Heart left ventricle (tissue), 16 donors: ENCODE data around the gene CCSER1. TPM values are rescaled to one million over a fixed set of nuclear protein-coding genes. Genes with fewer than 3 reads are reported as not detected.

Source experiments
- ATAC-seq, 4 donors: fragments of 200-7000 bp; cut with Tn5 transposase; one replicate each; pipeline ENCODE4 v1.9.1; 2020 to 2022; ENCODE audit warnings: moderate library complexity in 4 of 4, mild to moderate bottlenecking in 3 of 4, moderate number of reproducible peaks in 1 of 4
- DNase-seq, 5 donors: peaks; one replicate each; pipeline ENCODE4 v3.0.0-alpha.2; 2020
- H3K27ac ChIP-seq, 12 donors: fragments of 200-600 bp; sonication (generic) in 4 of 12; one replicate each; pipeline versions ENCODE4 v1.5.0 to v1.8.0; 2016 to 2022; ENCODE audit warnings: mild to moderate bottlenecking in 2 of 12
- H3K27me3 ChIP-seq, 9 donors: fragments of 200-600 bp; sonication (generic) in 2 of 9; one replicate each; pipeline versions ENCODE4 v1.5.1 to v1.8.0; 2016 to 2022; ENCODE audit warnings: mild to moderate bottlenecking in 3 of 9
- H3K36me3 ChIP-seq, 9 donors: fragments of 200-600 bp; sonication (generic) in 2 of 9; one replicate each; pipeline versions ENCODE4 v1.5.0 to v1.8.0; 2018 to 2022; ENCODE audit warnings: mild to moderate bottlenecking in 2 of 9
- H3K4me1 ChIP-seq, 12 donors: fragments of 200-600 bp; sonication (generic) in 4 of 12; one replicate each; pipeline versions ENCODE4 v1.5.0 to v1.8.0; 2016 to 2022; ENCODE audit warnings: mild to moderate bottlenecking in 3 of 12
- H3K4me3 ChIP-seq, 12 donors: fragments of 200-600 bp; sonication (generic) in 4 of 12; one replicate each; pipeline versions ENCODE4 v1.5.0 to v1.8.0; 2017 to 2022; ENCODE audit warnings: mild to moderate bottlenecking in 9 of 12, moderate library complexity in 4 of 12
- H3K9me3 ChIP-seq, 12 donors: fragments of 200-600 bp; sonication (generic) in 4 of 12; one replicate each; pipeline versions ENCODE4 v1.5.0 to v1.8.0; 2016 to 2022; ENCODE audit warnings: mild to moderate bottlenecking in 1 of 12
- POLR2A ChIP-seq, 2 donors: fragments of 450-650 bp; IDR thresholded peaks; one replicate each; pipeline ENCODE4 v1.6.1; 2017; ENCODE audit warnings: antibody characterized with exemption in 2 of 2, mild to moderate bottlenecking in 2 of 2, moderate library complexity in 2 of 2
- WGBS, 4 donors: extraction: QIAGEN DNeasy Blood & Tissue Kit in 2 of 4; methylation state at CpG; one replicate each; pipeline versions ENCODE4 v1.1.5 to v1.1.7; 2013 to 2018; 5-methylcytosine and 5-hydroxymethylcytosine counted together
- intact Hi-C, 10 donors: fragments of 100-400 bp; cut with DNase I; formaldehyde crosslinking; loops; one replicate each; pipeline versions ENCODE4 v1.11.1 to v1.14.2; 2022
- polyA plus RNA-seq, 2 donors: library from polyadenylated mRNA; stranded (reverse); fragments of 200-250 nt; gene quantifications; one replicate each; pipeline ENCODE4 v1.2.3, GENCODE V29; 2013
- total RNA-seq, 9 donors: library from RNA; depleted of rRNA in 2 of 9; stranded (reverse); fragments of >200 nt in 2 of 9; fragmentation: NEBNext Ultra II Directional in 3 of 9; extraction: Animal tissue kit (Norgen Biotek cat#: 25700) in 3 of 9; gene quantifications; one replicate each; pipeline versions ENCODE4 v1.1.0 to v1.2.4, GENCODE V29; 2016 to 2023
- TF ChIP-seq, protein P1 (sequence below), 12 donors: fragments of 200-600 bp; sonication (generic) in 4 of 12; IDR thresholded peaks; one replicate each; pipeline versions ENCODE4 v1.5.0 to v1.8.0; 2018 to 2022; ENCODE audit warnings: antibody characterized with exemption in 12 of 12, mild to moderate bottlenecking in 5 of 12
- donor health status: ischemic (EF 13 %, LVEDD 7.1; RV severe dilation, severe dysfunction).
- donor health status: healthy with polysubstance abuse.
- donor health status: DM: no; HTN: yes; CAD: no.
- donor health status: DM: no; HTN: no; CAD: no.
- donor health status: ischemic (EF 25% LVEDD 6.9; RV normal size, moderate dysfunction).
- donor health status: ischemic (EF 25% LVEDD 5.7; RV mildly dilated, moderate dysfunction).
- donor health status: healthy.
- donor health status: DM: yes; HTN: yes; CAD: no.
- donor health status: ischemic (EF 35%, LVEDD 5.7; RV mildly dilated, moderate dysfunction).
- donor health status: nonischemic (EF 11% LVEDD 7.7; RV severe dilation, severe dysfunction).
- donor health status: DM: yes; HTN: yes; CAD: no.
- donor health status: PGD.
- donor health status: ischemic (EF 29% LVEDD 5.4; RV normal size, mild dysfunction).
- donor health status: nonischemic (EF 23%, LVEDD 6.1; RV moderate dilation, normal function).

Gene CCSER1
- total and polyA plus RNA-seq, 11 donors: 2.5 to 15.8 (median 12.2) TPM

DNA sequence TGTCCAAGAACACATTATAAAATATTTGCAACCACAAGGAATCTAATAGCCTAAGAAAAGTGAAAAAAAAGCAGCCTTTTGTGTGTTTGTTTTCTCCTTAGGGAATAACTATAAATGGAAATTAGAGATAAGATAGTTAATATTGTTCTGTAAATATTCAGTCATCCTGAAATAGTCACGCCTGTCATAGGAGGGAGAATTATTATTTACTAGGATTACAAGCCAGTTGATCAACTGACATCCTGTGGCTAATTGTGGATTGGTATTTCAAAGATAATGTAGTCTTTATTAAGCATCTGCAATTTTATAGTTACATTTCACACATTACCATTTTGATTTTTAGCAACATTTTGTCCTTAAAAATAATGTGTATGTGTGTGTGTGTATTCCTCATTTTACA is 118.6 kb downstream of the CCSER1 start:
- Histone ChIP-seq H3K9me3 (no peaks in the 10 kb centered on the region), H3K27ac (peak overlapping the region in 8 of 12 donors; percentile 9 to 53 (median 40)), H3K27me3 (no peaks in the 10 kb centered on the region), H3K36me3 (no peaks in the 10 kb centered on the region), H3K4me1 (peaks cover 0 to 12% (median 4%) of the 10 kb centered on the region in 12 donors), H3K4me3 (no peak overlapping the region)
- intact Hi-C loops: no loop called here
- TF ChIP-seq, protein P1, sequence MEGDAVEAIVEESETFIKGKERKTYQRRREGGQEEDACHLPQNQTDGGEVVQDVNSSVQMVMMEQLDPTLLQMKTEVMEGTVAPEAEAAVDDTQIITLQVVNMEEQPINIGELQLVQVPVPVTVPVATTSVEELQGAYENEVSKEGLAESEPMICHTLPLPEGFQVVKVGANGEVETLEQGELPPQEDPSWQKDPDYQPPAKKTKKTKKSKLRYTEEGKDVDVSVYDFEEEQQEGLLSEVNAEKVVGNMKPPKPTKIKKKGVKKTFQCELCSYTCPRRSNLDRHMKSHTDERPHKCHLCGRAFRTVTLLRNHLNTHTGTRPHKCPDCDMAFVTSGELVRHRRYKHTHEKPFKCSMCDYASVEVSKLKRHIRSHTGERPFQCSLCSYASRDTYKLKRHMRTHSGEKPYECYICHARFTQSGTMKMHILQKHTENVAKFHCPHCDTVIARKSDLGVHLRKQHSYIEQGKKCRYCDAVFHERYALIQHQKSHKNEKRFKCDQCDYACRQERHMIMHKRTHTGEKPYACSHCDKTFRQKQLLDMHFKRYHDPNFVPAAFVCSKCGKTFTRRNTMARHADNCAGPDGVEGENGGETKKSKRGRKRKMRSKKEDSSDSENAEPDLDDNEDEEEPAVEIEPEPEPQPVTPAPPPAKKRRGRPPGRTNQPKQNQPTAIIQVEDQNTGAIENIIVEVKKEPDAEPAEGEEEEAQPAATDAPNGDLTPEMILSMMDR (IDR thresholded peaks at IDR 0.05): no peak
- no peak for TF ChIP-seq POLR2A (IDR thresholded peaks at IDR 0.05)
- ATAC-seq (peak in 1 of 4 donors; percentile 62), DNase-seq (no peak)
- WGBS, 4 donors: 15 to 23% (median 19%) methylated on average over 1 of the region's 1 CpG

DNA sequence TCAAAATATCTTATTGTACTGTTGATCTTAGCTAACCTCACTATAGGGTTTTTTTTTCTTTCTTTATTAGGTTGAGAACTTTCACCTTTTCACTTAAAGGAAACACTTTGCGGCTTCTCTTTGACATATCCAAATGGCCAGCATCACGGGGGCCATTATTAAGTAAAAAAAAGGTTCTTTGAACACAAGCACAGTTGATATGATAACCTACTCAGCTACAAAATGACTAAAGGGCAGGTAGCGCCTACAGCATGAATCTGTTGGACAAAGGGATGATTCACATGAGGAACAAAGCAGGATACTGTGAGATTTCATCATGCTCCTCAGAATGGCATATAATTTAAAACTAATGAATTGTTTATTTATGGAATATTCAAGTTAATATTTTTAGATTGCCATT is 119.6 kb downstream of the CCSER1 start:
- TF ChIP-seq POLR2A (IDR thresholded peaks at IDR 0.05): no peak
- TF ChIP-seq, protein P1 (IDR thresholded peaks at IDR 0.05): no peak
- intact Hi-C loops: no loop called here
- Histone ChIP-seq H3K36me3 (no peaks in the 10 kb centered on the region), H3K27me3 (no peaks in the 10 kb centered on the region), H3K4me3 (no peak overlapping the region), H3K4me1 (peaks cover 0 to 13% (median 5%) of the 10 kb centered on the region in 12 donors), H3K27ac (peak overlapping the region in 2 of 12 donors; percentile 14 to 53), H3K9me3 (no peaks in the 10 kb centered on the region)
- ATAC-seq: no peak
- WGBS, 4 donors: 70 to 78% (median 73%) methylated on average over 3 of the region's 3 CpGs
- DNase-seq: no peak

DNA sequence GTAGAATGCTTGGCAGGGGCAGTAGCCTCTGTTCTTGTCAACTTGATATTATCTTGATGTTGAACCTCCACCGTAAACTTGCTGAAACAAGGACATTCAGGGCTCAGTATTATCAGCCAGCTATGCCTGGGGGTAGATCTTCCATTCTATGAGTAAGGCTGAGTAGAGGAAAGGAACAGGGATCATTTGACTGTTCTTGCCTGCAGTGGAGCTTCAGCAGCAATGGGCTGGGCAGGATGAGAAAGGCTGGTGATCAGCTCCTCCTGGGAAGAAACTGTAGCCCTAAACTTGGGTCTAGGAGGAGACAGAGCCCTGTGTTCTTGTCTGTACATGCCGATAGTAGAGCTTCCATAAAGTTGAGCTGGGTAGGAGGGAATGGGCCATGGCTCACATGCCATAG is 127.2 kb downstream of the CCSER1 start:
- no peak for DNase-seq
- peaks cover 0 to 4% (median 0%) of the 10 kb centered on the region in 12 donors for H3K9me3 ChIP-seq
- no peaks in the 10 kb centered on the region for H3K27me3 ChIP-seq
- no peak for ATAC-seq
- no peak for TF ChIP-seq POLR2A (IDR thresholded peaks at IDR 0.05)
- TF ChIP-seq, protein P1 (IDR thresholded peaks at IDR 0.05): no peak
- intact Hi-C loops: no loop called here
- peaks cover 0 to 3% (median 0%) of the 10 kb centered on the region in 12 donors for H3K4me1 ChIP-seq
- no peak overlapping the region for H3K27ac ChIP-seq
- H3K4me3 ChIP-seq: no peak overlapping the region
- H3K36me3 ChIP-seq: no peaks in the 10 kb centered on the region
- 73 to 86% (median 83%) methylated on average over 2 of the region's 2 CpGs for WGBS, 4 donors

DNA sequence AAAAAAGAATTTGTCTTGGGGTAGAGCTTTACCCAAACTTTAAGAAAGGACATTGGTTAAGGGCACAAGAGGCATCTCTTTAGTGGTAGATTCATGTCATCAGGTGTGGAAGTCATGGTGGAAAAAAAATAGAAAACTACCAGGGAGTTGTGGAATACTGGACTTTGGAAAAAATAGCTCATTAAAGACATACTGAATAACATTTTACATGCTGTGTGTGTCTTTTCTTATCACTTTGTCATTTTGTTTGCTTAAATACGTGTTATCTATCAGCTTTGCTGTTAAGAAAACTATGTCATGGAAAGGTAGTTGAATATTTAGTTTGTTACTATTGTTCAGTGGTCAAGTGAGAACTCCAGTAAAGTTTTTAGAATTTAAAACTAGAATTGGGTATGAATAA is 147.0 kb downstream of the CCSER1 start:
- Histone ChIP-seq H3K36me3 (no peaks in the 10 kb centered on the region), H3K9me3 (peaks cover 0 to 13% (median 0%) of the 10 kb centered on the region in 12 donors), H3K27me3 (no peaks in the 10 kb centered on the region), H3K4me1 (no peaks in the 10 kb centered on the region), H3K4me3 (no peak overlapping the region), H3K27ac (no peak overlapping the region)
- ATAC-seq (no peak), DNase-seq (no peak)
- WGBS, 4 donors: 8 to 45% (median 23%) methylated on average over 1 of the region's 1 CpG
- TF ChIP-seq, protein P1 (IDR thresholded peaks at IDR 0.05): no peak
- no peak for TF ChIP-seq POLR2A (IDR thresholded peaks at IDR 0.05)
- intact Hi-C loops: no loop called here
